Mesothelial cell of epicardium (in vitro differentiated cells): ENCODE data around the gene TXNRD3. TPM values are rescaled to one million over a fixed set of nuclear protein-coding genes. Genes with fewer than 3 reads are reported as not detected.
A peak's percentile ranks its signal among the peaks of the same experiment; 100 is the strongest.

Experiments used
- DNase-seq, 2 experiments: peaks; one replicate each; pipeline ENCODE4 v3.0.0; 2021; ENCODE audit warnings: low spot score in 2 of 2; ENCODE audit not compliant: unreplicated experiment in 2 of 2
- H3K27ac Mint-ChIP-seq: 2 replicates; pipeline ENCODE4 v1.8.0; 2021; ENCODE audit warnings: mixed read lengths
- H3K27me3 Mint-ChIP-seq: 2 replicates; pipeline ENCODE4 v1.8.0; 2021; ENCODE audit warnings: low read depth, mixed read lengths
- H3K36me3 Mint-ChIP-seq: 2 replicates; pipeline ENCODE4 v1.8.0; 2021; ENCODE audit warnings: mixed read lengths
- H3K4me1 Mint-ChIP-seq: 2 replicates; pipeline ENCODE4 v1.8.0; 2021; ENCODE audit warnings: mixed read lengths
- H3K4me3 Mint-ChIP-seq: 2 replicates; pipeline ENCODE4 v1.8.0; 2021; ENCODE audit warnings: mild to moderate bottlenecking, moderate library complexity, mixed read lengths
- H3K9me3 Mint-ChIP-seq: 2 replicates; pipeline ENCODE4 v1.8.0; 2021; ENCODE audit warnings: mixed read lengths
- total RNA-seq: library from RNA; stranded (reverse); gene quantifications from 3 replicates; pipeline ENCODE4 v1.2.1, GENCODE V29; 2021
- TF ChIP-seq, protein P1 (sequence below): fragments of 200-600 bp; sonication (generic); IDR thresholded peaks from one replicate; pipeline ENCODE4 v1.5.0; 2021; ENCODE audit warnings: antibody characterized with exemption; ENCODE audit not compliant: unreplicated experiment

TXNRD3 gene
- total RNA-seq, 1 donor from 2014 or later = 18.4 TPM

GRCh38 chr3:126569390-126569975 is 85.4 kb downstream of the TXNRD3 start:
- H3K4me3 Mint-ChIP-seq = no peak overlapping the region
- no peaks in the 10 kb centered on the region for H3K36me3 Mint-ChIP-seq
- TF ChIP-seq, protein P1, sequence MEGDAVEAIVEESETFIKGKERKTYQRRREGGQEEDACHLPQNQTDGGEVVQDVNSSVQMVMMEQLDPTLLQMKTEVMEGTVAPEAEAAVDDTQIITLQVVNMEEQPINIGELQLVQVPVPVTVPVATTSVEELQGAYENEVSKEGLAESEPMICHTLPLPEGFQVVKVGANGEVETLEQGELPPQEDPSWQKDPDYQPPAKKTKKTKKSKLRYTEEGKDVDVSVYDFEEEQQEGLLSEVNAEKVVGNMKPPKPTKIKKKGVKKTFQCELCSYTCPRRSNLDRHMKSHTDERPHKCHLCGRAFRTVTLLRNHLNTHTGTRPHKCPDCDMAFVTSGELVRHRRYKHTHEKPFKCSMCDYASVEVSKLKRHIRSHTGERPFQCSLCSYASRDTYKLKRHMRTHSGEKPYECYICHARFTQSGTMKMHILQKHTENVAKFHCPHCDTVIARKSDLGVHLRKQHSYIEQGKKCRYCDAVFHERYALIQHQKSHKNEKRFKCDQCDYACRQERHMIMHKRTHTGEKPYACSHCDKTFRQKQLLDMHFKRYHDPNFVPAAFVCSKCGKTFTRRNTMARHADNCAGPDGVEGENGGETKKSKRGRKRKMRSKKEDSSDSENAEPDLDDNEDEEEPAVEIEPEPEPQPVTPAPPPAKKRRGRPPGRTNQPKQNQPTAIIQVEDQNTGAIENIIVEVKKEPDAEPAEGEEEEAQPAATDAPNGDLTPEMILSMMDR = no peak
- no peak overlapping the region for H3K27ac Mint-ChIP-seq
- no peak for DNase-seq
- no peaks in the 10 kb centered on the region for H3K9me3 Mint-ChIP-seq
- no peaks in the 10 kb centered on the region for H3K4me1 Mint-ChIP-seq
- H3K27me3 Mint-ChIP-seq = peaks cover 18% of the 10 kb centered on the region

DNA sequence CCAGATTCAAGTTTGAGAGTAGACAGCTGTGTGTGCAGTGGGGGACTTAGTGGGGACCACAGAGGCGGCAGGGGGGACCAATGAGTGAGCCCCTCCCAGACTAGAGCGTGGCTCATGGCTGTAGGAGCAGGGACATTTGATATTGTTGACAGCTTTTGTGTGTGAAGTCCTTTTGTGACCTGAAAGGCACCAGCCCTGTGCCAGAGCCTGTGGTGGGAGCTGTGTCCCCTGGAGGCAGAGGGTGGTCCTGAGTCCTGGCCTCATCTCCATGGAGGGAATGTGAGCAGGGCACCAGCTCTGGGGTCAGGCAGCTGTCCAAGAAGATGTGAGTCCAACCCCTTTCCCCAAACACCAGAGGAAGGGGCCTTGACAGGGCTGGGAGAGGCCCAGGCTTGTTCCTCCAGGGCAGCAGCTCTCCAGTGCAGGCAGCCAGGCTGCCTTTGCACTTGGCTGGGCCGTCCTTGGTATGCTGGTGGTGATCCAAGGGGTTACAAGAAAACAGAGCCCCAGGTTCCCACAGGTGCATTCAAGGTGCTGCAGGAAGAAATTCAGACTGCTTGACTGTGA is 86.1 kb downstream of the TXNRD3 start:
- H3K27me3 Mint-ChIP-seq = peaks cover 18% of the 10 kb centered on the region
- DNase-seq = peak in 1 of 2 experiments; percentile 37
- H3K27ac Mint-ChIP-seq = no peak overlapping the region

DNA sequence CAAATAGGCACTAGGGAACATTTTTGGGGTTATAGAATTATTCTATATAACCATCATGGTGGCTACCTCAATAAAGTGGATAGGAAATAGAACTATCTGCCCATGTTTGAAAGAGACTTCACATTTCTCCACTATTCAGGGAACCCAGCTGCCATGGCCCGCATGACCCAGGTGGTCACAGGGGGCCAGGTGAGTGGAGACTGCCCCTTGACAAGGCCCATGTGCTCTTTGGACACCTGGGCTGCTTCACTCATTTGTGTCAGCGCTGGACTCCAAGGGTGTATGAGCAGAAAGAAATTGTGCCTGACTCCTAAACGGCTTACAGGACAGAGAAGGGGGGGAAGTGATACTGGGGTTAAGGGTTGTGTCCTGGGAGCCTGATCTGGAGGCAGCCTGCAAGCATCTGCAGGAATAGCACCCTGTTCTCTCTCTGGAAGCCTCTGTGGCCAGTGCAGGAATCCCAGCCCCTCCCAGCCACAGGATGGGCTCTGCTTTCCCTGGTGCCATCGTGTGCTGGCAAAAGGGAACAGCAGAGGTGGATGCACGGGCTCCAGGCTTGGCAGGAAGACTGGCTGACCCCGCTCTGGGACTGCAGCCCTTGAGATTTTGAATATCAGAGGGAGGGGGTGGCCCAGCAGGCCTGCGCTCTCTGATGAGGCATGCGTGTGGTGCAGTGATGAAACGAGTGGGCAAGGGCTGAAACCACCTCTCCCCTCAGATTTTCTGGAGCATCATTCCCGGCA is 87.1 kb downstream of the TXNRD3 start:
- H3K27ac Mint-ChIP-seq = no peak overlapping the region

More for the DNA sequence above, 86.1 kb downstream of the TXNRD3 start:
- Mint-ChIP-seq H3K4me3 (no peak overlapping the region), H3K36me3 (no peaks in the 10 kb centered on the region), H3K4me1 (no peaks in the 10 kb centered on the region), H3K9me3 (no peaks in the 10 kb centered on the region)
- TF ChIP-seq, protein P1 = no peak

GRCh38 chr3:126562737-126563276 is 92.1 kb downstream of the TXNRD3 start:
- Mint-ChIP-seq H3K27me3 (peaks cover 38% of the 10 kb centered on the region), H3K4me1 (no peaks in the 10 kb centered on the region), H3K27ac (no peak overlapping the region)

More for the DNA sequence above, 87.1 kb downstream of the TXNRD3 start:
- Mint-ChIP-seq H3K27me3 (peaks cover 18% of the 10 kb centered on the region), H3K4me1 (no peaks in the 10 kb centered on the region), H3K36me3 (no peaks in the 10 kb centered on the region), H3K9me3 (peaks cover 5% of the 10 kb centered on the region), H3K4me3 (no peak overlapping the region)
- DNase-seq = no peak
- TF ChIP-seq, protein P1 = no peak

GRCh38 chr3:126558336-126559071 is 96.4 kb downstream of the TXNRD3 start, which contains the start of gene C3orf22:
Gene C3orf22 (minus strand): TSS chr3:126558932. CDS start chr3:126553390, 5,542 bp downstream.
- Mint-ChIP-seq H3K27me3 (peaks cover 20% of the 10 kb centered on the region), H3K36me3 (no peaks in the 10 kb centered on the region), H3K9me3 (peaks cover 24% of the 10 kb centered on the region), H3K4me3 (no peak within 1 kb of the TSS), H3K4me1 (no peaks in the 10 kb centered on the region), H3K27ac (no peak within 1 kb of the TSS)
- TF ChIP-seq, protein P1 = no peak
- DNase-seq = peak; percentile 16 to 29

More at GRCh38 chr3:126562737-126563276, 92.1 kb downstream of the TXNRD3 start:
- DNase-seq = no peak
- Mint-ChIP-seq H3K36me3 (no peaks in the 10 kb centered on the region), H3K9me3 (peaks cover 24% of the 10 kb centered on the region), H3K4me3 (no peak overlapping the region)
- TF ChIP-seq, protein P1 = no peak
